Measurements from ENCODE around the gene TRIM61. TPM values are rescaled to one million over a fixed set of nuclear protein-coding genes. Genes with fewer than 3 reads are reported as not detected.
"Not testable (repeated sequence)": the region's sequence is repeated elsewhere in the genome, so short reads cannot be mapped to it uniquely, and the experiment has no call there.

The TRIM61 gene
- total RNA-seq, 1 donor from 2014 or later = not detected

GRCh38 chr4:164943192-164943591 is 34.3 kb downstream of the TRIM61 start:
- no peak for TF ChIP-seq POLR2A (IDR thresholded peaks at IDR 0.05)
- intact Hi-C loops (cut with DNase I) = no loop called here
- Histone ChIP-seq H3K9me3 (no peaks in the 10 kb centered on the region), H3K4me3 (no peak overlapping the region), H3K4me1 (no peaks in the 10 kb centered on the region), H3K27ac (no peak overlapping the region), H3K36me3 (no peaks in the 10 kb centered on the region), H3K27me3 (no peaks in the 10 kb centered on the region)
- DNase-seq (ENCODE audit: extremely low spot score in 2 of 2) = no peak

GRCh38 chr4:164937576-164938270 is 39.7 kb downstream of the TRIM61 start:
- no peak for DNase-seq (ENCODE audit: extremely low spot score in 2 of 2)
- Histone ChIP-seq H3K36me3 (no peaks in the 10 kb centered on the region), H3K27ac (no peak overlapping the region), H3K4me1 (no peaks in the 10 kb centered on the region), H3K4me3 (no peak overlapping the region), H3K9me3 (no peaks in the 10 kb centered on the region), H3K27me3 (no peaks in the 10 kb centered on the region)
- no peak for TF ChIP-seq CTCF (IDR thresholded peaks at IDR 0.05)
- TF ChIP-seq POLR2AphosphoS5 (IDR thresholded peaks at IDR 0.05; ENCODE audit: insufficient read depth in 1 of 2, low read depth in 1 of 2) = no peak
- TF ChIP-seq POLR2A (IDR thresholded peaks at IDR 0.05) = no peak
- intact Hi-C loops (cut with DNase I) = no loop called here

- H3K9me3 ChIP-seq; H3K27ac ChIP-seq; intact Hi-C loops (cut with DNase I); H3K4me3 ChIP-seq; H3K36me3 ChIP-seq; H3K4me1 ChIP-seq; DNase-seq (ENCODE audit: extremely low spot score in 2 of 2); H3K27me3 ChIP-seq: not testable (repeated sequence)
Observed at GRCh38 chr4:164935865-164936606, 41.4 kb downstream of the TRIM61 start.

- no peak for TF ChIP-seq CTCF (IDR thresholded peaks at IDR 0.05)
- TF ChIP-seq POLR2A (IDR thresholded peaks at IDR 0.05) = no peak
- TF ChIP-seq POLR2AphosphoS5 (IDR thresholded peaks at IDR 0.05; ENCODE audit: insufficient read depth in 1 of 2, low read depth in 1 of 2) = no peak
- no peak for DNase-seq (ENCODE audit: extremely low spot score in 2 of 2)
- no peak overlapping the region for H3K27ac ChIP-seq
- no peaks in the 10 kb centered on the region for H3K9me3 ChIP-seq
- H3K4me3 ChIP-seq = no peak overlapping the region
- no peaks in the 10 kb centered on the region for H3K36me3 ChIP-seq
- intact Hi-C loops (cut with DNase I) = no loop called here
- H3K4me1 ChIP-seq = no peaks in the 10 kb centered on the region
- H3K27me3 ChIP-seq = no peaks in the 10 kb centered on the region
Observed at GRCh38 chr4:164935363-164935762, 42.1 kb downstream of the TRIM61 start.

- Histone ChIP-seq H3K9me3 (no peaks in the 10 kb centered on the region), H3K27me3 (no peaks in the 10 kb centered on the region), H3K4me3 (no peak overlapping the region), H3K27ac (no peak overlapping the region), H3K4me1 (no peaks in the 10 kb centered on the region), H3K36me3 (no peaks in the 10 kb centered on the region)
- TF ChIP-seq POLR2AphosphoS5 (IDR thresholded peaks at IDR 0.05; ENCODE audit: insufficient read depth in 1 of 2, low read depth in 1 of 2) (no peak), POLR2A (IDR thresholded peaks at IDR 0.05) (no peak), CTCF (IDR thresholded peaks at IDR 0.05) (no peak)
- DNase-seq (ENCODE audit: extremely low spot score in 2 of 2) = no peak
- intact Hi-C loops (cut with DNase I) = no loop called here
Observed at GRCh38 chr4:164933244-164933643, 44.2 kb downstream of the TRIM61 start.

Measured in vagina (tissue), 2 donors.